ENCODE results near the gene RPS15. TPM values are rescaled to one million over a fixed set of nuclear protein-coding genes. Genes with fewer than 3 reads are reported as not detected.

Gene RPS15
- total and polyA plus RNA-seq, 2 donors (not counting 3 experiments of a cell fraction or from before 2014, with no cell fraction given): 1,260 to 3,270 TPM

DNA sequence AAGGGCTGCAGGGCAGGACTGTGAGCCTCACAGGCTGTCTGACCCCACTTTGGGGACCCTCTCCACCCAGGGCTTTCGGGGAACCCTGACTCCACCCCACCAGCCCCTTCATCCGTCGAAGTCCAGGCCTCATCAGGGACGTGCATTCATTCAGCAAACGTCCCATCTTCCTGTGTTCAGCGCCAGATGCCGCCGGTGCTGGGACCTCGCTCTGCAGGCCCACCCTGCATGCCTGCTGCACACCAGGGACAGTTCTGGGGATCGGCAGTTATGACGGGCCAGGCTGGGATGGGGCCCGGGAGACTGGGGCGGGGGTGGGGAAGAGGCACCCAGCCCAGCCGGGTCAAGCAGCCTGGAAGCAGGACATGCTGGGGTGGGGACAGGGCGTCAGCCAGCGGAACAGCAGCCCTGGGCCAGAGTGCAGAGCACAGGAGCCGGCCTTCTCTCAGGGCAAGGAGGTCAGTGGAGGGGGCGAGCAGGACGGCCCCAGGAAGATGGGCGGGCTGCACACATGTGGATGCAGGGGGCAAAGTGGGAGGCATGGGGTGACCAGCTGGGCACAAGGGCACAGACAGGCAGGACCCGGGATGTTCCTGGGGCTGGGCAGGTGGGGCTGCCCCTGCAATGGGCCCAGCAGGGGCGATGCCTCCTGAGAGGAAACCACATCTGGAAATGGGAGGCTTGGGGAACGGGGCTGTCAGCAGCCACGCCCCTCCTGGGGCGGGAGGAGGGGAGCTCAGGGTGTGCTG lies 42.0 kb upstream of the RPS15 start:
- dilution Hi-C loops (cut with MboI; ENCODE audit: extremely low pct_ligation_motif_present, low sequenced_read_pairs): no loop called here
- intact Hi-C loops (cut with micrococcal nuclease): no loop called here
- Histone ChIP-seq H3K9ac (replicated peaks; ENCODE audit: extremely low read depth, insufficient read depth, low read length) (no peak overlapping the region), H3K4me2 (ENCODE audit: insufficient read depth, low read length) (no peak overlapping the region), H3K9me1 (replicated peaks; ENCODE audit: control insufficient read depth, extremely low read depth, insufficient read depth, low read length) (no peaks in the 10 kb centered on the region), H3K27me3 (ENCODE audit: control insufficient read depth in 2 of 2, insufficient read depth in 2 of 2, low read length in 2 of 2) (no peaks in the 10 kb centered on the region), H3K4me1 (ENCODE audit: control insufficient read depth, extremely low read depth, insufficient read depth, low read length) (peaks cover 7% of the 10 kb centered on the region), H3K9me3 (replicated peaks; ENCODE audit: control insufficient read depth, insufficient read depth, low read length) (no peaks in the 10 kb centered on the region), H2AFZ (ENCODE audit: low read depth, low read length) (no peak overlapping the region), H3K79me2 (ENCODE audit: control insufficient read depth, insufficient read depth, low read length) (no peaks in the 10 kb centered on the region), H3K4me3 (replicated peaks in 1 of 3; ENCODE audit: insufficient read depth in 1 of 3, low read depth in 1 of 3, low read length in 3 of 3) (no peak overlapping the region), H3K27ac (ENCODE audit: insufficient read depth, low read depth, low read length) (no peak overlapping the region), H4K20me1 (replicated peaks; ENCODE audit: control insufficient read depth, extremely low read depth, insufficient read depth, low read length) (no peaks in the 10 kb centered on the region), H3K36me3 (ENCODE audit: control insufficient read depth in 2 of 2, extremely low read depth in 1 of 2, insufficient read depth in 2 of 2, low read length in 2 of 2) (peaks cover 0 to 6% of the 10 kb centered on the region in 2 experiments)
- no TSS peak for BruUV-seq (replicated peaks)
- TF ChIP-seq MYC (IDR thresholded peaks at IDR 0.05; ENCODE audit: low read depth, low read length) (no peak), POLR2AphosphoS5 (IDR thresholded peaks at IDR 0.05; ENCODE audit: insufficient read depth, low read depth, low read length) (no peak), EZH2 (IDR thresholded peaks at IDR 0.05; ENCODE audit: borderline replicate concordance, low read depth, low read length, severe bottlenecking) (no peak), GATA2 (IDR thresholded peaks at IDR 0.05; ENCODE audit: insufficient read depth, insufficient read length, low read depth, low read length) (no peak), JUN (IDR thresholded peaks at IDR 0.05; ENCODE audit: borderline replicate concordance, insufficient read depth, insufficient read length, low read depth) (no peak), POLR2A (IDR thresholded peaks at IDR 0.05; ENCODE audit: low read depth, low read length) (no peak), FOS (IDR thresholded peaks at IDR 0.05; ENCODE audit: borderline replicate concordance, insufficient read depth, low read length) (no peak)
- TF ChIP-seq, protein P1, sequence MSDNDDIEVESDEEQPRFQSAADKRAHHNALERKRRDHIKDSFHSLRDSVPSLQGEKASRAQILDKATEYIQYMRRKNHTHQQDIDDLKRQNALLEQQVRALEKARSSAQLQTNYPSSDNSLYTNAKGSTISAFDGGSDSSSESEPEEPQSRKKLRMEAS (IDR thresholded peaks at IDR 0.05; ENCODE audit: insufficient read depth, insufficient read length): no peak
- TF ChIP-seq, protein P2, sequence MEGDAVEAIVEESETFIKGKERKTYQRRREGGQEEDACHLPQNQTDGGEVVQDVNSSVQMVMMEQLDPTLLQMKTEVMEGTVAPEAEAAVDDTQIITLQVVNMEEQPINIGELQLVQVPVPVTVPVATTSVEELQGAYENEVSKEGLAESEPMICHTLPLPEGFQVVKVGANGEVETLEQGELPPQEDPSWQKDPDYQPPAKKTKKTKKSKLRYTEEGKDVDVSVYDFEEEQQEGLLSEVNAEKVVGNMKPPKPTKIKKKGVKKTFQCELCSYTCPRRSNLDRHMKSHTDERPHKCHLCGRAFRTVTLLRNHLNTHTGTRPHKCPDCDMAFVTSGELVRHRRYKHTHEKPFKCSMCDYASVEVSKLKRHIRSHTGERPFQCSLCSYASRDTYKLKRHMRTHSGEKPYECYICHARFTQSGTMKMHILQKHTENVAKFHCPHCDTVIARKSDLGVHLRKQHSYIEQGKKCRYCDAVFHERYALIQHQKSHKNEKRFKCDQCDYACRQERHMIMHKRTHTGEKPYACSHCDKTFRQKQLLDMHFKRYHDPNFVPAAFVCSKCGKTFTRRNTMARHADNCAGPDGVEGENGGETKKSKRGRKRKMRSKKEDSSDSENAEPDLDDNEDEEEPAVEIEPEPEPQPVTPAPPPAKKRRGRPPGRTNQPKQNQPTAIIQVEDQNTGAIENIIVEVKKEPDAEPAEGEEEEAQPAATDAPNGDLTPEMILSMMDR (IDR thresholded peaks at IDR 0.05; ENCODE audit: extremely low read depth in 1 of 2, insufficient read depth in 1 of 2, low read depth in 1 of 2, low read length in 2 of 2): no peak
- DNase-seq (ENCODE audit: low read depth, low spot score) (no peak), FAIRE-seq (no peak)
- ChIA-PET CTCF (interaction anchor here (1.1 kb wide), 1 partner anchor 80 kb away, joined by 3 read pairs; no protein-coding TSS in a partner anchor), POLR2A (no interaction called here)
